DOHH2 (cell line): ENCODE measurements around the gene KNDC1.

Experiments
- H3F3A ChIP-seq: fragments of 200-600 bp; sonication (generic), shearing (Covaris generic); 2 replicates; pipeline ENCODE4 v1.6.0; 2016; ENCODE audit warnings: antibody characterized with exemption, mild to moderate bottlenecking; ENCODE audit not compliant: control insufficient read depth, insufficient read depth
- H3K27ac ChIP-seq: fragments of 200-600 bp; sonication (generic); 2 replicates; pipeline ENCODE4 v1.5.1; 2014; ENCODE audit warnings: low read depth, mild to moderate bottlenecking, low read length, moderate library complexity
- H3K27me3 ChIP-seq: fragments of 200-600 bp; sonication (generic); 2 replicates; pipeline ENCODE4 v1.6.1; 2014; ENCODE audit warnings: mild to moderate bottlenecking, low read length, mixed read lengths; ENCODE audit not compliant: control insufficient read depth
- H3K36me3 ChIP-seq: fragments of 200-600 bp; sonication (generic); 2 replicates; pipeline ENCODE4 v1.6.1; 2014; ENCODE audit warnings: mild to moderate bottlenecking, low read length, moderate library complexity, mixed read lengths; ENCODE audit not compliant: control insufficient read depth
- H3K4me1 ChIP-seq: fragments of 200-600 bp; sonication (generic); 2 replicates; pipeline ENCODE4 v1.6.1; 2014; ENCODE audit warnings: mild to moderate bottlenecking, low read length, mixed read lengths; ENCODE audit not compliant: control insufficient read depth
- H3K4me2 ChIP-seq: fragments of 200-600 bp; sonication (generic); 2 replicates; pipeline ENCODE4 v1.6.0; 2014; ENCODE audit warnings: mild to moderate bottlenecking, low read length, moderate library complexity
- H3K4me3 ChIP-seq: fragments of 200-600 bp; sonication (generic); 2 replicates; pipeline ENCODE4 v1.5.1; 2014; ENCODE audit warnings: mild to moderate bottlenecking, low read length, mixed read lengths
- H3K79me2 ChIP-seq: fragments of 200-600 bp; sonication (generic); 2 replicates; pipeline ENCODE4 v1.6.1; 2014; ENCODE audit warnings: mild to moderate bottlenecking, low read length, mixed read lengths; ENCODE audit not compliant: control insufficient read depth
- H3K9me2 ChIP-seq: fragments of 200-600 bp; sonication (generic); replicated peaks from 2 replicates; pipeline ENCODE4 v1.6.1; 2014; ENCODE audit warnings: mild to moderate bottlenecking, low read length, mixed read lengths; ENCODE audit not compliant: control insufficient read depth
- H3K9me3 ChIP-seq: fragments of 200-600 bp; sonication (generic); 2 replicates; pipeline ENCODE4 v1.6.1; 2014; ENCODE audit warnings: antibody characterized with exemption, low read length, mixed read lengths; ENCODE audit not compliant: control insufficient read depth, insufficient read depth
- H4K20me1 ChIP-seq: fragments of 200-600 bp; sonication (generic); 2 replicates; pipeline ENCODE4 v1.6.0; 2014; ENCODE audit warnings: low read depth, mild to moderate bottlenecking, antibody characterized with exemption, low read length, moderate library complexity; ENCODE audit not compliant: control insufficient read depth, insufficient read depth
- EZH2phosphoT487 ChIP-seq: fragments of 200-600 bp; sonication (generic); IDR thresholded peaks from 2 replicates; pipeline ENCODE4 v1.6.1; 2017; ENCODE audit warnings: borderline replicate concordance, mild to moderate bottlenecking, antibody characterized with exemption, low read length, moderate library complexity, mixed read lengths
- TF ChIP-seq, protein P1 (sequence below): fragments of 200-600 bp; sonication (generic); IDR thresholded peaks from one replicate; pipeline ENCODE4 v1.5.1; 2014; ENCODE audit warnings: antibody characterized with exemption, mild to moderate bottlenecking, low read depth, low read length; ENCODE audit not compliant: poor library complexity, severe bottlenecking

The KNDC1 gene

DNA sequence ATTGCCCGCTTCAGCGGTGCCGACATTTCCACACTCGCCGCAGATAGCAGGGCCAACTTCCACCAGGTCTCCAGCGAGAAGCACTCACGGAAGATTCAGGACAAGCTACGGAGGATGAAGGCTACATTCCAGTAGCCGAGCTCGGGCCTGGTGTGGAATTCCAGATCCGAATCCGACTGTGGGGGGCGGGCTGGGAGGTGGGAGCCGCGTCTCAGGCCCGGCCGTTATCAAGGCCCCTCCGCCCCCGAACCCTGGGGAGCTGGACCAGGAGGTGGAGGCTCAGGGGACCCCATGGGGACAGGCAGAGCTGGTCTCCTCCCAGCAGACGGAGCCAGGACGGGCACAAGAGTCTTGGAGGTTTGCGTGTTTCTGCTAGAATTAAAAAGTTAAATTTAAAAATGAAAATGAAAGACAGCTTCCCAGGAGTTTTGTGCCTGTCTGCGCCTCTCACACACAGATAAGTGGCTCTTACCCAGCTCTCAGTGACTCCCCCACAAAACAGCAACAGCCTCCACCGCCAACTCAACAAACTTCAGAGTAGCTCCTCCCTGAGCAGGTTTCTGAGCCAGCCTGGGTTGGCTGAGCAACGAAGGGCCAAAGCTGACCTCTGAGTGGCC is 64.8 kb downstream of the KNDC1 start:
- Histone ChIP-seq H3K4me2 (no peak overlapping the region), H4K20me1 (no peaks in the 10 kb centered on the region), H3K36me3 (no peaks in the 10 kb centered on the region), H3K27ac (no peak overlapping the region), H3K4me3 (no peak overlapping the region), H3K4me1 (no peaks in the 10 kb centered on the region), H3K9me3 (no peaks in the 10 kb centered on the region), H3F3A (no peaks in the 10 kb centered on the region), H3K9me2 (no peaks in the 10 kb centered on the region), H3K79me2 (no peaks in the 10 kb centered on the region), H3K27me3 (no peaks in the 10 kb centered on the region)
- TF ChIP-seq, protein P1, sequence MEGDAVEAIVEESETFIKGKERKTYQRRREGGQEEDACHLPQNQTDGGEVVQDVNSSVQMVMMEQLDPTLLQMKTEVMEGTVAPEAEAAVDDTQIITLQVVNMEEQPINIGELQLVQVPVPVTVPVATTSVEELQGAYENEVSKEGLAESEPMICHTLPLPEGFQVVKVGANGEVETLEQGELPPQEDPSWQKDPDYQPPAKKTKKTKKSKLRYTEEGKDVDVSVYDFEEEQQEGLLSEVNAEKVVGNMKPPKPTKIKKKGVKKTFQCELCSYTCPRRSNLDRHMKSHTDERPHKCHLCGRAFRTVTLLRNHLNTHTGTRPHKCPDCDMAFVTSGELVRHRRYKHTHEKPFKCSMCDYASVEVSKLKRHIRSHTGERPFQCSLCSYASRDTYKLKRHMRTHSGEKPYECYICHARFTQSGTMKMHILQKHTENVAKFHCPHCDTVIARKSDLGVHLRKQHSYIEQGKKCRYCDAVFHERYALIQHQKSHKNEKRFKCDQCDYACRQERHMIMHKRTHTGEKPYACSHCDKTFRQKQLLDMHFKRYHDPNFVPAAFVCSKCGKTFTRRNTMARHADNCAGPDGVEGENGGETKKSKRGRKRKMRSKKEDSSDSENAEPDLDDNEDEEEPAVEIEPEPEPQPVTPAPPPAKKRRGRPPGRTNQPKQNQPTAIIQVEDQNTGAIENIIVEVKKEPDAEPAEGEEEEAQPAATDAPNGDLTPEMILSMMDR: no peak
- no peak for TF ChIP-seq EZH2phosphoT487

DNA sequence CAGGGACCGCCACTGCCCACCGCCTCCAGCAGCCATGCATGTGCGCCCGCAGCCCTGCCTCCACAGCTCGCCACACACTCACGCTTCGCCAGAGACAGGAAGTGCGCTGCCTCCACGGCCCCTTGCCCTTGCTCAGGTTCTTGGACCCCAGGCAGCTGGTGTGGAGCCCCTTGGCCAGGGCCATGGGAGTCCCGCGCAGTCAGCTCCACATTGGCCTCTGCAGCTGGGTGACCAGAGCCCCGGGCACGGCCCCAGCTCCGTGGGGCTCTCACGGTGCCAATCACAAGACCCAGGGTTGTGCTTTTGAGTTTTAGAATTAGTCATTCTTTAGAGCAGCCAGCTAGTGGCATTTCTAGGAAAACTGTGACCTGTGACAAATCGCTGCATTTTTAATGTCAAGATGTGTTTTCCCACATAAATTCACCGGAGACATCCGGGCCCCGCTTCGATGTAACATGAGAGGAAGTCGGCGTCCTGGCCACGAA is 65.7 kb downstream of the KNDC1 start:
- H3K4me3 ChIP-seq: no peak overlapping the region
- H3F3A ChIP-seq: no peaks in the 10 kb centered on the region
- no peaks in the 10 kb centered on the region for H3K9me2 ChIP-seq
- H3K4me2 ChIP-seq: no peak overlapping the region
- no peaks in the 10 kb centered on the region for H3K79me2 ChIP-seq
- TF ChIP-seq, protein P1: no peak
- TF ChIP-seq EZH2phosphoT487: no peak
- H3K4me1 ChIP-seq: no peaks in the 10 kb centered on the region
- no peaks in the 10 kb centered on the region for H3K9me3 ChIP-seq
- no peaks in the 10 kb centered on the region for H4K20me1 ChIP-seq
- H3K27me3 ChIP-seq: no peaks in the 10 kb centered on the region
- H3K27ac ChIP-seq: no peak overlapping the region
- H3K36me3 ChIP-seq: no peaks in the 10 kb centered on the region

DNA sequence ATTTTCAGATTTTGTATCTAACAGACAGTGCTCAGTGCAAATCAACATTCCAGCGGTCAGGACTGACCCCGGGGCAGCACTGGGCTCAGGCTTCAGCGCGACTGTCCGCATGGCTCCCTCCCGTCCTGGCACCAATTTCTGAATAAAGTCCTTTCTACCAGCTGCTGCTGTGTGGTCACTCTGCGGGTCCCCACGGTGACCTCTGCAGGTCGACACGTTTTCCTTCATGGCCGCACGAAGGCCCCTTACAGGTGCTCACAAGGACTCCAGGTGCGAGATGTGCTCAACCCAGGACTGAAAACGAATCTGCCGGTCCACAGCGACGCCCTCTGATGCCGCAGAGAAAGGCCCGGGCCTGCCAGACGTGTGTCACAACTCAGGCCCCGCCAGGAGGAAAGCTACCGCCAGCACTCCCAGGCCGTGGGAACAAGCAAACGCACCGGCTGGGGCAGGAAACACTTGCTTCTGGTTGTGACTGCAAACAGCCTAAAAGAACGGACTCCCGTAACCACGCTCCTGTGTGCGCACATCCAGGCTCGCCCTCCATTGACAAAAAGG is 66.3 kb downstream of the KNDC1 start:
- Histone ChIP-seq H3K27me3 (no peaks in the 10 kb centered on the region), H3K4me2 (no peak overlapping the region)

More for the DNA sequence above, 66.3 kb downstream of the KNDC1 start:
- no peaks in the 10 kb centered on the region for H3K36me3 ChIP-seq
- H3K4me1 ChIP-seq: no peaks in the 10 kb centered on the region
- no peaks in the 10 kb centered on the region for H3K79me2 ChIP-seq
- no peaks in the 10 kb centered on the region for H3K9me3 ChIP-seq
- no peaks in the 10 kb centered on the region for H3F3A ChIP-seq
- H3K9me2 ChIP-seq: no peaks in the 10 kb centered on the region
- H3K4me3 ChIP-seq: no peak overlapping the region
- no peaks in the 10 kb centered on the region for H4K20me1 ChIP-seq
- H3K27ac ChIP-seq: no peak overlapping the region
- no peak for TF ChIP-seq EZH2phosphoT487
- TF ChIP-seq, protein P1: no peak
